Adipose tissue (tissue), 3 donors: Measurements from ENCODE around the gene ERBB3. TPM values are rescaled to one million over a fixed set of nuclear protein-coding genes. Genes with fewer than 3 reads are reported as not detected.

Experiments used
- H3K27ac ChIP-seq: one replicate; pipeline ENCODE4 v1.5.1; 2013; ENCODE audit warnings: low read depth, low read length
- WGBS, 3 donors: extraction: QIAGEN DNeasy Blood & Tissue Kit; methylation state at CpG; one replicate each; pipeline ENCODE4 v1.1.7; 2013; 5-methylcytosine and 5-hydroxymethylcytosine counted together
- polyA plus RNA-seq, 3 donors: library from polyadenylated mRNA; stranded (reverse); fragments of 200-250 nt; gene quantifications; one replicate each; pipeline ENCODE4 v1.2.3, GENCODE V29; 2013
- donor health status: healthy with polysubstance abuse.
- donor health status: Bipolar disorder and iron deficiency.
- donor health status: healthy.

ERBB3 gene
- polyA plus RNA-seq, 3 donors: 2.0 to 28.8 (median 4.5) TPM

GRCh38 chr12:56104109-56104814 lies 24.3 kb downstream of the ERBB3 start, which contains the start of gene PA2G4:
TSS of gene PA2G4 (plus strand) at chr12:56104559. CDS start at chr12:56104738, 179 bp downstream.
- H3K27ac ChIP-seq: peak within 1 kb of the TSS; percentile 85
- WGBS, 3 donors: 0 to 1% (median 1%) methylated on average over 58 to 60 of the region's 60 CpGs

- peak overlapping the region; percentile 85 for H3K27ac ChIP-seq
- WGBS, 3 donors: 0 to 1% (median 0%) methylated on average over 40 of the region's 40 CpGs
Observed at GRCh38 chr12:56104815-56105608, 25.0 kb downstream of the ERBB3 start.

- H3K27ac ChIP-seq: no peak overlapping the region
- 25 to 32% (median 32%) methylated on average over 2 of the region's 2 CpGs for WGBS, 3 donors
Observed at GRCh38 chr12:56105609-56105902, 25.6 kb downstream of the ERBB3 start.

GRCh38 chr12:56107242-56107641 lies 27.3 kb downstream of the ERBB3 start:
- H3K27ac ChIP-seq: no peak overlapping the region
- 85 to 92% (median 90%) methylated on average over 3 of the region's 3 CpGs for WGBS, 3 donors

GRCh38 chr12:56110571-56110970 lies 30.6 kb downstream of the ERBB3 start:
- 92 to 94% (median 93%) methylated on average over 5 of the region's 5 CpGs for WGBS, 3 donors
- no peak overlapping the region for H3K27ac ChIP-seq

GRCh38 chr12:56114084-56114483 lies 34.1 kb downstream of the ERBB3 start:
- WGBS, 3 donors: 80 to 100% (median 100%) methylated on average over 1 of the region's 1 CpG

GRCh38 chr12:56115329-56115728 lies 35.4 kb downstream of the ERBB3 start:
- 24 to 51% (median 41%) methylated on average over 10 of the region's 10 CpGs for WGBS, 3 donors
- no peak overlapping the region for H3K27ac ChIP-seq

More at GRCh38 chr12:56114084-56114483, 34.1 kb downstream of the ERBB3 start:
- H3K27ac ChIP-seq: no peak overlapping the region

GRCh38 chr12:56116267-56117081 lies 36.5 kb downstream of the ERBB3 start, which contains the start of gene RPL41:
TSS of gene RPL41 (plus strand) at chr12:56116633.
- WGBS, 3 donors: 0 to 1% (median 0%) methylated on average over 34 of the region's 34 CpGs
- H3K27ac ChIP-seq: peak within 1 kb of the TSS; percentile 93

GRCh38 chr12:56117082-56117706 lies 37.2 kb downstream of the ERBB3 start:
- WGBS, 3 donors: 3% methylated on average over 11 to 12 of the region's 16 CpGs

GRCh38 chr12:56117778-56118687 lies 38.1 kb downstream of the ERBB3 start, which contains the start of gene ZC3H10:
TSS of gene ZC3H10 (plus strand) at chr12:56118266. CDS start at chr12:56120563, 2,297 bp downstream.
- H3K27ac ChIP-seq: peak within 1 kb of the TSS; percentile 93
- WGBS, 3 donors: 0 to 1% (median 0%) methylated on average over 59 to 61 of the region's 61 CpGs

More at GRCh38 chr12:56117082-56117706, 37.2 kb downstream of the ERBB3 start:
- peak overlapping the region; percentile 93 for H3K27ac ChIP-seq

GRCh38 chr12:56118688-56119357 lies 38.9 kb downstream of the ERBB3 start:
- WGBS, 3 donors: 4 to 11% (median 9%) methylated on average over 13 of the region's 13 CpGs
- peak overlapping the region; percentile 19 for H3K27ac ChIP-seq

GRCh38 chr12:56119361-56119796 lies 39.4 kb downstream of the ERBB3 start:
- H3K27ac ChIP-seq: peak overlapping the region; percentile 19
- 0 to 2% (median 0%) methylated on average over 2 of the region's 2 CpGs for WGBS, 3 donors

- 84 to 91% (median 89%) methylated on average over 17 of the region's 17 CpGs for WGBS, 3 donors
- no peak overlapping the region for H3K27ac ChIP-seq
Observed at GRCh38 chr12:56120158-56120846, 40.3 kb downstream of the ERBB3 start.

- 77 to 92% (median 84%) methylated on average over 11 of the region's 11 CpGs for WGBS, 3 donors
- no peak overlapping the region for H3K27ac ChIP-seq
Observed at GRCh38 chr12:56121204-56121870, 41.4 kb downstream of the ERBB3 start.

GRCh38 chr12:56122637-56123036 lies 42.7 kb downstream of the ERBB3 start:
- no peak overlapping the region for H3K27ac ChIP-seq
- WGBS, 3 donors: 91 to 95% (median 93%) methylated on average over 2 of the region's 2 CpGs

- no peak overlapping the region for H3K27ac ChIP-seq
- WGBS, 3 donors: 39 to 88% (median 83%) methylated on average over 4 of the region's 4 CpGs
Observed at GRCh38 chr12:56124133-56124532, 44.2 kb downstream of the ERBB3 start.
